Loucy (cell line): Measurements from ENCODE around the gene KIF26A.

Experiments used
- H2AFZ ChIP-seq: fragments of 200-600 bp; sonication (generic); 2 replicates; pipeline ENCODE4 v1.6.0; 2016; ENCODE audit warnings: antibody characterized with exemption, mild to moderate bottlenecking, low read length, moderate library complexity
- H3F3A ChIP-seq: fragments of 200-600 bp; 2 replicates; pipeline ENCODE4 v1.6.0; 2016; ENCODE audit warnings: antibody characterized with exemption, low read depth, mild to moderate bottlenecking
- H3K27me3 ChIP-seq: fragments of 200-600 bp; sonication (generic); 2 replicates; pipeline ENCODE4 v1.6.1; 2014; ENCODE audit warnings: low read length, mild to moderate bottlenecking; ENCODE audit not compliant: insufficient read depth, poor library complexity, severe bottlenecking
- H3K36me3 ChIP-seq: fragments of 200-600 bp; sonication (generic); 2 replicates; pipeline ENCODE4 v1.6.1; 2016; ENCODE audit warnings: low read length; ENCODE audit not compliant: insufficient read depth
- H3K4me1 ChIP-seq: fragments of 200-600 bp; sonication (generic); 2 replicates; pipeline ENCODE4 v1.5.1; 2014; ENCODE audit warnings: low read length, mild to moderate bottlenecking; ENCODE audit not compliant: insufficient read depth, poor library complexity, severe bottlenecking
- H3K4me2 ChIP-seq: fragments of 200-600 bp; sonication (generic); 2 replicates; pipeline ENCODE4 v1.6.0; 2014; ENCODE audit warnings: antibody characterized with exemption, low read length, low read depth, mild to moderate bottlenecking; ENCODE audit not compliant: poor library complexity, severe bottlenecking
- H3K4me3 ChIP-seq: fragments of 200-600 bp; sonication (generic); 2 replicates; pipeline ENCODE4 v1.5.1; 2014; ENCODE audit warnings: low read length, mild to moderate bottlenecking, mixed read lengths; ENCODE audit not compliant: poor library complexity, severe bottlenecking
- H3K79me2 ChIP-seq: fragments of 200-600 bp; sonication (generic); 2 replicates; pipeline ENCODE4 v1.6.1; 2014; ENCODE audit warnings: low read length; ENCODE audit not compliant: insufficient read depth
- H3K9ac ChIP-seq: fragments of 200-600 bp; sonication (generic); 2 replicates; pipeline ENCODE4 v1.6.0; 2014; ENCODE audit warnings: mild to moderate bottlenecking, low read depth, low read length, moderate library complexity; ENCODE audit not compliant: poor library complexity, severe bottlenecking
- H3K9me2 ChIP-seq: fragments of 200-600 bp; sonication (generic); replicated peaks from 2 replicates; pipeline ENCODE4 v1.6.1; 2016; ENCODE audit warnings: low read depth, low read length, mixed read lengths
- H3K9me3 ChIP-seq: fragments of 200-600 bp; sonication (generic); 2 replicates; pipeline ENCODE4 v1.6.1; 2014; ENCODE audit warnings: mild to moderate bottlenecking, antibody characterized with exemption, low read length, low read depth; ENCODE audit not compliant: insufficient read depth
- H4K20me1 ChIP-seq: fragments of 200-600 bp; sonication (generic); 2 replicates; pipeline ENCODE4 v1.6.0; 2014; ENCODE audit warnings: antibody characterized with exemption, low read length, mild to moderate bottlenecking; ENCODE audit not compliant: insufficient read depth, poor library complexity, severe bottlenecking
- CTCF ChIP-seq: fragments of 200-600 bp; sonication (generic); conservative IDR thresholded peaks from 2 replicates; pipeline ENCODE4 v1.5.1; 2014; ENCODE audit warnings: mild to moderate bottlenecking, antibody characterized with exemption, low read length
- EZH2phosphoT487 ChIP-seq: fragments of 200-600 bp; IDR thresholded peaks from 2 replicates; pipeline ENCODE4 v1.6.1; 2018; ENCODE audit warnings: antibody characterized with exemption, mild to moderate bottlenecking, moderate library complexity, borderline replicate concordance

Gene KIF26A

GRCh38 chr14:104136472-104137296, 1.7 kb upstream of the KIF26A start:
- H3K4me2 ChIP-seq = no peak overlapping the region
- no peaks in the 10 kb centered on the region for H3K79me2 ChIP-seq
- H4K20me1 ChIP-seq = no peaks in the 10 kb centered on the region
- H3F3A ChIP-seq = no peaks in the 10 kb centered on the region
- no peak for TF ChIP-seq CTCF
- no peak for TF ChIP-seq EZH2phosphoT487
- no peaks in the 10 kb centered on the region for H3K36me3 ChIP-seq
- no peaks in the 10 kb centered on the region for H3K27me3 ChIP-seq
- H3K9me2 ChIP-seq = no peaks in the 10 kb centered on the region
- H3K4me1 ChIP-seq = no peaks in the 10 kb centered on the region
- no peak overlapping the region for H3K9ac ChIP-seq
- no peak overlapping the region for H2AFZ ChIP-seq
- H3K4me3 ChIP-seq = no peak overlapping the region
- no peaks in the 10 kb centered on the region for H3K9me3 ChIP-seq

DNA sequence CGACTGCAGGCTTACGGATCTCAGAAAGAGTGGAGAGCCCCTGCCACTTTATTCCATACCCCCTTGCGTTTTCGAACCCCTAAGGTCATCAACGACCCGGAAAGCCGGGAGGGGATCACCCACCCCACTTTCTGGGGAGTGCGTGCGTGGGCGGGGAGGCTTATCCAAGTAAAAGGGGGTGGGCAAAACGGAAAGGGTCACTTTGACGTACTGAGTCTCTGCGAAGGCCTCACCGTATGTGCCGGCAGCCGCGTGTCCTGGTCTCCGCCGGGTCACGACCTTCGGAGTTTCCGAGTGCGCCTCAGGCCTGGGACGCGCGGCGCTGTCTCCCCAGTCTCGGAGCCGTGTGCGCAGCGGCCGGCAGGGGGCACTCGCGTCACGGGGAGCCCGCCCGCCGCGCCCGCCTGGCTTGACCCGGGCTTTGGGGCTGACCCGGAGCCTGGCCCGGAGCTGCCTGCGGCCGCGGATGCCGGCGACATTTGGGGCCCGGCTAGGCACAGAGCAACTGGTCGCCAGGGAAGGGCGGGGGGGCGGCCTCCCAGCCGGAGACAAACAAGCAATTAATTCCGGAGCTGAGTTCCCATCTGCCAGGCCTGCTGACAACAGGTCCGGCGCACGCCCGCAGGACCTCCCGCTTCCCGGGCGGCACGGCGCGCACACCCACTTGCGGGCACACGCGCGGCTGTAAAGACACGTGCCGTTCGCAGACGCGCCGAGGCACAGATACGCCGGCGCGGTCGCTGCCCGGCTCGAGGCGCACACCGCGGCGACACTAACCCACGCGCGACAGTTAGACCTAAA, 890 bp upstream of the KIF26A start:
- Histone ChIP-seq H4K20me1 (no peaks in the 10 kb centered on the region), H3K27me3 (no peaks in the 10 kb centered on the region), H2AFZ (no peak overlapping the region), H3K36me3 (no peaks in the 10 kb centered on the region), H3K4me1 (no peaks in the 10 kb centered on the region), H3F3A (no peaks in the 10 kb centered on the region), H3K79me2 (no peaks in the 10 kb centered on the region), H3K9me2 (no peaks in the 10 kb centered on the region), H3K4me3 (no peak overlapping the region), H3K4me2 (no peak overlapping the region), H3K9ac (no peak overlapping the region), H3K9me3 (no peaks in the 10 kb centered on the region)
- no peak for TF ChIP-seq CTCF
- TF ChIP-seq EZH2phosphoT487 = no peak

DNA sequence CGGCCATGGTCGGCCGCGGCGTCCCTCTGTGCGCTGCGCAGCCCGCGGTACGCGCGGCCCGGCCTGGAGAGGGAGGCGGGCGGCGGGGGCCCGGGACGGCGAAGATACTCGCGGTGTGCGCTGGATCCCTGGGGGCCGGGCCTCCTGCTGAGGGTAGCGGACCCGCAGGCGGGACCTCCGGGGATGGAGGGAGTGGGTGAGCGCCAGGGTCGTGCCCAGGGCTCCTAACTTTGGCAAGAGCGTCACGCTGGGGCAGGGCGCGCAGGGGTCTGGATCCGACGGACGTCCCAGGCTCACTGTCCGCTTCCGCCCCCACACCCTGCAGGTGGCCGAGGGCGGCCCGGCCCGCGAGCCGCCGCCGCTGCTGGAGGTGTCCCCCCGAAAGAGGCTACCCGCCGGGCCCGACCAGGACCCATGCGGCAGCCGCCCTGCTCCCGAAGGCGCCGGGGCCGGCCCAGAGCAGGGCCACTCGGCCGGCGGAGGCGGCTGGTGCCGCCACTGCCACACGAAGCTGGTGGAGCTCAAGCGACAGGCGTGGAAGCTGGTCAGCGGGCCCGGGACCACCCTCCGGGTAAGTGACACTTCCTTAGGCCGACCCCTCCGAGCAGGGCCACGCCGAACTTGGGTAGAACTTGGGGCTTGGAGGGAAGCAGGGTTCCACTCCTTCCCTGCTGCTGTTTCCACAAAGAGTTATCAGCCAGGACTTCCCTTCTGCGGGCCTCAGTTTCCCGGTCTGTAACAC, 502 bp downstream of the KIF26A start:
- no peak for TF ChIP-seq CTCF
- TF ChIP-seq EZH2phosphoT487 = no peak
- Histone ChIP-seq H3K9me2 (no peaks in the 10 kb centered on the region), H3K9me3 (no peaks in the 10 kb centered on the region), H3K79me2 (no peaks in the 10 kb centered on the region), H2AFZ (no peak overlapping the region), H3K4me2 (no peak overlapping the region), H4K20me1 (no peaks in the 10 kb centered on the region), H3F3A (no peaks in the 10 kb centered on the region), H3K4me3 (no peak overlapping the region), H3K4me1 (no peaks in the 10 kb centered on the region), H3K36me3 (no peaks in the 10 kb centered on the region), H3K27me3 (no peaks in the 10 kb centered on the region), H3K9ac (no peak overlapping the region)
